ENCODE measurements around the gene ZAR1L.

GRCh38 chr13:32362574-32362973 is 47.4 kb upstream of the ZAR1L start:
- TF ChIP-seq POLR2A (IDR thresholded peaks at IDR 0.05; ENCODE audit: low read length) (no peak), GATA1 (IDR thresholded peaks at IDR 0.05; ENCODE audit: low read depth, low read length) (no peak)
